Endothelial cell of hepatic sinusoid (primary cell): ENCODE measurements around the gene LDLRAD4.

ENCODE experiments used
- in situ Hi-C: cut with HindIII; loops from 2 replicates; pipeline ENCODE4 v1.10.0; 2017; ENCODE audit warnings: low sequenced_read_pairs

LDLRAD4 gene

GRCh38 chr18:13397504-13398163 lies 179.1 kb downstream of the LDLRAD4 start:
- in situ Hi-C loops = no loop called here

GRCh38 chr18:13398631-13399030 lies 180.1 kb downstream of the LDLRAD4 start:
- in situ Hi-C loops = no loop called here

DNA sequence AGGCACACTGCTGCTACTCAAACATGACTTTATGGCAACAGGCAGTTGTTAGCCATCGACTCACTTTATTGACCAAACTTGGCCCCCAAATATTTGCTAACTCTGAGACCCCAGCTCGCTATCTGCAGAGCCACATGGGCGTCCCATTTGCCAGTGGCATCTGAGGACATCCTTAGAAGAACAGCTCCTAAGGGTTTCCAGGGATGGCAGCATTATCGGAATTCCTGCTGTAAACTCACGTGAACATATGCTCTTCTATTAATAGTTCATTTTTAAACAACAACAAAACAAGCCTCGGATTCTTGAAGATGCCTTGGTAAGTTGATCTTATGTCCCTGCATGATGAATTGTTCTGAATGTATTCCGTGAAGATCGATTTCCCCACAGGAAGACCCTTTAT lies 181.0 kb downstream of the LDLRAD4 start:
- in situ Hi-C loops = no loop called here

DNA sequence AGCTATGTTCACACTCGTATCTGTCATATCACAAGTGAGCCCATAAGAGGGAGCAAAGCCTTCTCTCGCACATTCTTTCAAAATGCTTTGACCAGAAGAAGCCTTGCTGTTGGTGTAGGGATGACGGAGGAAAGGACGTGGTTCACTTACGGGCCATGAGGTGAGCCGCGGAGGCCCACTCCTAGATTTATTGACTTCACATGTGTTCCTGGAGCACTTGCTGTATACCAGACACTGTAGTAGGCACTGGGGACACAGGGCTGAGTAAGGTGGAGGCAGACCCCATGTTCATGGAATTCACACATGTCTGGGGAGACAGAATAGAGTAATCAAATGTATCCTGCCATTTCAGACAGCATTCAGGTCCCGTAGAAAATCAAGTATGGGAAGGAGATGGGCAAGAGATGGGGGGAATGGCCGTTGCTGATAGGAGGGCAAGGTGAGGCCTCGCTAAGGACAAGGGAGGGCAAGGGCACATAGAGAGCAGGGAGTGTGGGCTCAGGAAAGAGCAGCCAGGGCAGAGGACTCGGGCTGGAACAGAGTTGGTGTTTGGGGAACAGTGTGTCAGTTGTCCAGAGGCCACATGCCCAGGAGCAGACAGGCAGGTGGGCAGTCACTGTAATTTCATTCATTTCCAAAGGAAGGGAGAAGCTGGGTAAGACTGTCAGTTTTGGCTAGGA lies 182.2 kb downstream of the LDLRAD4 start:
- in situ Hi-C loops = no loop called here

GRCh38 chr18:13401404-13401803 lies 182.8 kb downstream of the LDLRAD4 start:
- in situ Hi-C loops = no loop called here

DNA sequence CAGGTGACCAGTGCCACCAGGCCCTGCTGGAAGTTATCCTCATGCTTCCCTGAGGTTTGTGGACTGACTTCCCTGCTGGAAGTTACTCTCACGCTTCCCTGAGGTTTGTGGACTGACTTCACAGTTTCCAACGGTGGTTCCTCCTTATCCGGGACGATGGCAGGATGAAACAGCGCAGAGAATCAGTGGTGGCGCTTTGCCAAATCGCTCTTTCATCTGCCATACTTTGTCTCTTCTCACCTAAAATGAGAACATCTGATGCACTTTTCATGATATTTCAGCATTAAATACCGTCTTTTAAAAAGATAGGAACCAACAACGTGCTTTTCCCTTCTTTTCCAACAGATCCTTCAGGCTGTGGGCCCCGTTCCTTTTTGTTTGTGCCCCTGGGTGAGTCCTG lies 183.3 kb downstream of the LDLRAD4 start:
- in situ Hi-C loops = no loop called here

DNA sequence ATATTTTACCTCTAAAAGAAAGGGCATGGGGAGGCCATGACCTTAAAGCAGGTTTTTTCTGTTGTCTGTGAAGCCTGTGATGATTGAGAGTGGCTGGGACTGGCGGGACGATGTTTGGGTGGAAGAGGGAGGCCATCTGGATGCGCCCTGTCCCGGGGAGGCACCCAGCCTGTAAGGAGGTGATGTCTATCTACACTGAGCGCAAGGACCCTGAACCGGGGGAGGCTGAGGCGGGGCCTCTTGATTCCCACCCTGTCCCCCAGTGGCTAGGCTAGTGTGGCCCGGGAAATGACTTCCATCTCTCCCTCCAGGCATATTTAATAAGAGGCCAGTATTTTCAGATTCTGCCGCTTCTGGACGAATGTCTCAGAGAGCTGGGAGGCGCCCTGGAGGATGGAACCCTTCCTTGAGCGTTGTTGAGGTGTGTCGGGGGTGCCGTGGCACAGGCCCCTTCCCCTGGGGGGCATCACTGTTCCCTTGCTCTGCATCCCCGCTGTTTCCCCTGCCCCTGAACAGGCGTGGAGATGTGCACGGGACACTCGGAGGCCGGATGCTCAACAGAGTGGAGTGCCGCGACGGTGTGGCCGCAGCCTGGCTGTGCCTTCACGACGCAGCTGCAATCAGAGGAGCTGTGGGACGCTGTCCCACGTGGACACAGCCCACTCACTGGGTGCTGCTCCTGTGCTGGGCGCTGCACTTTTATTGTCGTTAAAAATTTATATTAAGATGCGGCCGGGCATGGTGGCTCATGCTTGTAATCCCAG lies 185.4 kb downstream of the LDLRAD4 start:
- in situ Hi-C loops = no loop called here

DNA sequence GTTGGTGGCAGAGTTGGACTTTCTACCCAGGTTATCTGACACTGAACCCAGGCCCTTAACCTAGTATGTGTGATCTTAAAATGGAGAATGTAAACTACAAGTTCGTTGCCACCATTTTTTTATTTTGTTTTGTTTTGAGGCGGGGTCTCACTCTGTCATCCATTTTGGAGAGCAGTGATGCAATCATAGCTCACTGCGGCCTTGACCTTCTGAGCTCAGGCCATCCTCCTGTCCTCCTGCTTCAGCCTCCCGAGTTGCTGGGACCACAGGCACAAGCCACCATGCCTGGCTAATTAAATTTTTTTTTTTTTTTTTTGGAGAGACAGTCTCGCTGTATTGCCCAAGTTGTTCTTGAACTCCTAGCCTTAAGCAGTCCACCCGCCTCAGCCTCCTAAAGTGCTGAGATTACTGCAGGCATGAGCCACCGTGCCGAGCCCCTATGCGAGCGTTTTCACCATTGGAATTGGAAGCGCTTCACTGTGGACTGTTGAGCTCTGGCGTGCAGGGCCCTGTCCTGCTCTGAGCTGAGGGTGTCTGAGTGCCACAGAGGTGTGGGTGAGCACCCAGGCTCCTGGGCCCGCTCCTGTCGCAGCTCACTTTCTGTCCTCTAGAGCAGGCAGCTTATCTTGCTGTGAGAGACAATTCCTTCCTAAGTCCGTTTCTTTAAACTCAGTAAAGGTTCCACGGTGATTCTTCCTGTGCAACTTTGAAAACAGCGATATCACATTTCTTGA lies 186.9 kb downstream of the LDLRAD4 start:
- in situ Hi-C loops = no loop called here

GRCh38 chr18:13406049-13406615 lies 187.6 kb downstream of the LDLRAD4 start:
- in situ Hi-C loops = no loop called here

DNA sequence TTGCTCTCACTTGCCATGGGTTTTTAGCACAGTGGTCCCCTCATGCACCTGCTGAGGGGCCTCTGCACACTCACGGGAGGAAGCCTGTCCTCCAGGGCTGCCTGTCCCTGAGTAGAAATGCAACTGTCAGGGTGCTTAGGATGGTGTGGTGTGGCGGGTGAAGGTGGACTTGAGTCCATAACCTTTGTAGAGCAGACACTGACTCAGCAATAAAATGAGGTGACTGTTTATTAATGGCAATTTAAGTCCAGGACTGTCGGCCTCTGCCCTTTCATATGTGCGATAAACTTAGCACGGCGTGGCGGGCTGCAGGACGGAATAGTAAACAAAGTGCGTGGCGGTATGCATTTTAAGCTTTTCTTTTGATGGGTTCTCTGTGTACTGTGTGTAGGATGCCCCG lies 188.2 kb downstream of the LDLRAD4 start:
- in situ Hi-C loops = no loop called here

GRCh38 chr18:13407484-13407883 lies 188.9 kb downstream of the LDLRAD4 start:
- in situ Hi-C loops = no loop called here

DNA sequence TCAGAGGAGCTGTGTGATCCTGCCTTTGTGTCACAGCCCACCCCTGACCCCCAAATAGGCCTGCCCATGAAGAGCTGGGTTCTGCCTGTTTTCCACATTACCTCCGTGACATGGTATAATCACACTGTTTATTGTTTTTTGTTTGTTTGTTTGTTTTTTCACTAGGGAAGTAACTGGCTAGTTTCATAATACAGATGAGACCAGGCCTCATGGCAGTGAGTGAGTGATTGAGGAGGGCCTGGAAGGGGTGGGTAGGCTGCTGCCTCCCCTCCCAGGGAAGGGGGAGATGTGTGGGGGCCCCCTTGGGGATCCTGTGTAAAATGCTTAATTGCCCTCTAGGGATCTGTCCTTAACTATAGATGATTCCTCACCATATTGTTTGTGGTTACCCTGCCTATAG lies 190.5 kb downstream of the LDLRAD4 start:
- in situ Hi-C loops = no loop called here

GRCh38 chr18:13409997-13410396 lies 191.4 kb downstream of the LDLRAD4 start:
- in situ Hi-C loops = no loop called here

DNA sequence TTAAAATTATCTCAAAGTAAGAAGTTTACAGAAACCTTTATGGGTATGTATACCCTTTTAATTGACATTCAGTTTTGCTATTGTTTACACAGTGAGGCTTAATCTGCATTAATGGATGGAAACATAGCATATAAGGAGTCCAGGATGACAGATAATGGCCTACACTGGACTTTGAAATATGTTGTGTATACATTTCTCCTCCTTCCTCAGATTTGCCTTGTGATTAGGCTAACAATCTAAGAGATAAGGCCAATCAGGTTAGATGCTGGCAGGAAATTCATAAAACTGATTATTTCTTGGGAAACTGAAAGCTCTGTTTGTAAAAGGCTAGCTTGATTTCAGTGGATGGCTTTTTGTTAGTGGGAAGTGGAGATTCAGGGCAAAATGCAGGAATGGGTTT lies 191.9 kb downstream of the LDLRAD4 start:
- in situ Hi-C loops = no loop called here

GRCh38 chr18:13412017-13412416 lies 193.5 kb downstream of the LDLRAD4 start:
- in situ Hi-C loops = no loop called here

- in situ Hi-C loops = no loop called here
Observed at GRCh38 chr18:13412901-13413300, 194.3 kb downstream of the LDLRAD4 start.

DNA sequence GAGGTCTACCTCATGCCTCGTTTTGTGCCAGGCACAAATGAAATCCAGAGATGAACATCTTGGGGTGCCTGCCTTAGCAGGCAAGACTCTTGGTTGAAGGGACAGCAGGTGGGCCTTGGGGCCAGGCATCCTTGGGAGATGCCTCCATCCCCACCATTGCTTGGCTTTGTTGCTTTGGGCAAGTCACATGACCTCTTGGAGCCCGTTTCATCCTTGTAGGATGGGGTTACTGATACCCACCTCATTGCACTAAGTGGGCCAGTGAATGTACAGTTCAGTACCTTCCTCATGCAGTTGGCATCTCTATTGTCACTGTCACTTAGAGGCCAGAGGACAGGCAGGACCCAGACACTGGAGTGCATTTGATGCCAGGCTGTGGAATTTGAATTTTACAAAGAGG lies 195.5 kb downstream of the LDLRAD4 start:
- in situ Hi-C loops = no loop called here

DNA sequence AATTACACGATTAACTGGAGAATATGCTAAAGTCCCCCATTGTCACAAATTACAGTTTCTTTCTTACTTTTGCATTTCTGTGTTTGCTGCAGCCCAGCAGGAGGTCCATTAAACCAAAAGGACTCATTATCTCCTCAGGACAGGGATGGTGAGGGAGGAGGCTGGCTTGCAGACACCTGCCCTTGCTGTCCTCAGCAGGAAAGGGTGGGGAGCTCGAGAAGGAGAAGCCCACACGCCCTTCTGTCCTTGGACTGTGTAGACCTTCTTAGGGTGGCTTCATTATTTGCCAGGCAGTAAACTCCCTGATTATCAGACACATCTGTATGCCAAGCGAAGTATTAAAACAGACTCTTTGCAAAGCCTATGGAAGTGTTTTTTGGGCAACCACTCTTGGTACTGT lies 196.0 kb downstream of the LDLRAD4 start:
- in situ Hi-C loops = no loop called here

DNA sequence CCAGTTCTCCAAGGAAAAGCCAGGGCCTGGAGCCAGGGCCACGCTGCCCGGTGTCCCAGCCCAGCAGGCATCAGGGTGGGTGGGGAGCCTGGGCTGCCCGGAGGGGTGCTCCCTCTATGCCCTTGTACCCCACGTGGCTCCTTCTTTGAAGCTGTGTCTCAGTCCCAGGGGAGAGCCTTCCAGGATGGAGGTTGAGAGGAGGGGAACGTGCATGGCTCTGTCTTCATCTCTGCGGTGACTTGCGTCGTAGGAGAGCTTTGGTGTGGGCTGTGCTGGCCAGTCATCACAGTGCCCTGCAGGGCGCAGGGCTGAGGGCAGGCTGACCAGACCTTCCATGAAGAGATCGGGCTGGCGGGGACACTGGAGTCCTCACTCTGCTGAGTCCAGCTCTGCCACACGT lies 197.2 kb downstream of the LDLRAD4 start:
- in situ Hi-C loops = no loop called here

- in situ Hi-C loops = no loop called here
Observed at GRCh38 chr18:13416208-13416607, 197.6 kb downstream of the LDLRAD4 start.

- in situ Hi-C loops = no loop called here
Observed at GRCh38 chr18:13416848-13417247, 198.3 kb downstream of the LDLRAD4 start.
